ENCODE results near the gene EXOC3L1. TPM values are rescaled to one million over a fixed set of nuclear protein-coding genes. Genes with fewer than 3 reads are reported as not detected.

The EXOC3L1 gene
- total and polyA plus RNA-seq, 2 of the 13 experiments (the other 11 are each of a cell fraction or from before 2014, with no cell fraction given), result 0.12 TPM; not detected in 1

GRCh38 chr16:67226804-67227566 is 37.0 kb upstream of the EXOC3L1 start, which contains the start of gene TMEM208 (continued):
- TF ChIP-seq ETS1 (CRISPR knock-in tag; IDR thresholded peaks at IDR 0.05), result peak; percentile 80; the same call in 1 of the 2 replicates
- TF ChIP-seq JUNB (CRISPR knock-in tag; IDR thresholded peaks at IDR 0.05; ENCODE audit: borderline replicate concordance), result no peak
- TF ChIP-seq ZNF616 (CRISPR knock-in tag; IDR thresholded peaks at IDR 0.05; ENCODE audit: low read depth), result peak; percentile 95
- peak; percentile 96 for TF ChIP-seq KMT2B (CRISPR knock-in tag; IDR thresholded peaks at IDR 0.05)
- TF ChIP-seq ZMAT3 (CRISPR knock-in tag; conservative IDR thresholded peaks at IDR 0.05), result no peak
- TF ChIP-seq, protein P1, sequence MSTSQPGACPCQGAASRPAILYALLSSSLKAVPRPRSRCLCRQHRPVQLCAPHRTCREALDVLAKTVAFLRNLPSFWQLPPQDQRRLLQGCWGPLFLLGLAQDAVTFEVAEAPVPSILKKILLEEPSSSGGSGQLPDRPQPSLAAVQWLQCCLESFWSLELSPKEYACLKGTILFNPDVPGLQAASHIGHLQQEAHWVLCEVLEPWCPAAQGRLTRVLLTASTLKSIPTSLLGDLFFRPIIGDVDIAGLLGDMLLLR (CRISPR knock-in tag; IDR thresholded peaks at IDR 0.05), result peak; percentile 91
- TF ChIP-seq HHEX (CRISPR knock-in tag; IDR thresholded peaks at IDR 0.05), result 0 out of 2 replicates have a peak, but pooled peaks have one; percentile 31
- TF ChIP-seq NR2F6 (IDR thresholded peaks at IDR 0.05), result 0 out of 2 replicates have a peak, but pooled peaks have one; percentile 12
- TF ChIP-seq NR2F6 (CRISPR knock-in tag; IDR thresholded peaks at IDR 0.05), result peak; percentile 69
- peak; percentile 75; the same call in 1 of the 2 replicates for TF ChIP-seq RELA (CRISPR knock-in tag; IDR thresholded peaks at IDR 0.05)
- TF ChIP-seq AKNA (CRISPR knock-in tag; IDR thresholded peaks at IDR 0.05; ENCODE audit: borderline replicate concordance), result 0 out of 2 replicates have a peak, but pooled peaks have one; percentile 64
- TF ChIP-seq PTBP1 (IDR thresholded peaks at IDR 0.05; ENCODE audit: low read depth, low read length, poor library complexity, severe bottlenecking), result no peak
- no peak for TF ChIP-seq TCF12 (IDR thresholded peaks at IDR 0.05)
- TF ChIP-seq TCF12 (CRISPR knock-in tag; IDR thresholded peaks at IDR 0.05), result no peak
- TF ChIP-seq KDM6A (CRISPR knock-in tag; IDR thresholded peaks at IDR 0.05; ENCODE audit: low read depth), result peak; percentile 2; the same call in 1 of the 2 replicates
- peak; percentile 37; the same call in 1 of the 2 replicates for TF ChIP-seq ZSCAN31 (CRISPR knock-in tag; IDR thresholded peaks at IDR 0.05; ENCODE audit: low read depth)
- TF ChIP-seq ZFP36L2 (CRISPR knock-in tag; IDR thresholded peaks at IDR 0.05), result 0 out of 2 replicates have a peak, but pooled peaks have one; percentile 14
- no peak for TF ChIP-seq SRSF4 (IDR thresholded peaks at IDR 0.05; ENCODE audit: low read depth, low read length, poor library complexity, severe bottlenecking)
- TF ChIP-seq, protein P2, sequence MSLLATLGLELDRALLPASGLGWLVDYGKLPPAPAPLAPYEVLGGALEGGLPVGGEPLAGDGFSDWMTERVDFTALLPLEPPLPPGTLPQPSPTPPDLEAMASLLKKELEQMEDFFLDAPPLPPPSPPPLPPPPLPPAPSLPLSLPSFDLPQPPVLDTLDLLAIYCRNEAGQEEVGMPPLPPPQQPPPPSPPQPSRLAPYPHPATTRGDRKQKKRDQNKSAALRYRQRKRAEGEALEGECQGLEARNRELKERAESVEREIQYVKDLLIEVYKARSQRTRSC (CRISPR knock-in tag; IDR thresholded peaks at IDR 0.05; ENCODE audit: low read depth), result no peak; the same call in 1 of the 2 replicates
- no peak; the same call in none of the 2 replicates for TF ChIP-seq ZNF33B (CRISPR knock-in tag; IDR thresholded peaks at IDR 0.05)
- TF ChIP-seq ARID3A (IDR thresholded peaks at IDR 0.05; ENCODE audit: low read depth, low read length), result peak; percentile 40; the same call in 1 of the 2 replicates

Measured in HepG2 (cell line).